Tibial nerve (tissue), 4 donors: Measurements from ENCODE around the gene RHD. TPM values are rescaled to one million over a fixed set of nuclear protein-coding genes. Genes with fewer than 3 reads are reported as not detected.
A peak's percentile ranks its signal among the peaks of the same experiment; 100 is the strongest.
"Not testable (repeated sequence)": the region's sequence is repeated elsewhere in the genome, so short reads cannot be mapped to it uniquely, and the experiment has no call there.

Source experiments
- DNase-seq, 2 donors: peaks; one replicate each; pipeline ENCODE4 v3.0.0-alpha.2; 2019; ENCODE audit warnings: low spot score in 2 of 2
- H3K27ac ChIP-seq, 4 donors: fragments of 200-600 bp; sonication (generic) in 3 of 4; one replicate each; pipeline ENCODE4 v1.5.1; 2017 to 2019; ENCODE audit warnings: mild to moderate bottlenecking in 1 of 4
- H3K27me3 ChIP-seq, 2 donors: fragments of 200-600 bp; sonication (generic) in 1 of 2; one replicate each; pipeline versions ENCODE4 v1.5.1 to v1.6.0; 2017 to 2019
- H3K36me3 ChIP-seq, 3 donors: fragments of 200-600 bp; sonication (generic); one replicate each; pipeline ENCODE4 v1.5.1; 2018 to 2019
- H3K4me1 ChIP-seq, 4 donors: fragments of 200-600 bp; sonication (generic) in 3 of 4; one replicate each; pipeline ENCODE4 v1.5.1; 2017 to 2019
- H3K4me3 ChIP-seq, 4 donors: fragments of 200-600 bp; sonication (generic) in 3 of 4; one replicate each; pipeline ENCODE4 v1.5.1; 2017 to 2019; ENCODE audit warnings: mild to moderate bottlenecking in 1 of 4, moderate library complexity in 1 of 4
- H3K9me3 ChIP-seq, 4 donors: fragments of 200-600 bp; sonication (generic) in 3 of 4; one replicate each; pipeline ENCODE4 v1.5.1; 2017 to 2019
- EP300 ChIP-seq, 2 donors: sonication (generic); formaldehyde crosslinking; IDR thresholded peaks; one replicate each; pipeline ENCODE4 v1.6.1; 2017; ENCODE audit warnings: antibody characterized with exemption in 2 of 2, mild to moderate bottlenecking in 1 of 2
- POLR2A ChIP-seq, 2 donors: fragments of 450-650 bp; IDR thresholded peaks; one replicate each; pipeline ENCODE4 v1.6.1; 2017; ENCODE audit warnings: antibody characterized with exemption in 2 of 2, mild to moderate bottlenecking in 2 of 2, moderate library complexity in 2 of 2
- WGBS, 2 donors: methylation state at CpG; one replicate each; pipeline ENCODE4 v1.1.5; 2018; 5-methylcytosine and 5-hydroxymethylcytosine counted together
- total RNA-seq, 4 donors: library from RNA; depleted of rRNA; stranded (reverse); fragments of >200 nt; gene quantifications; one replicate each; pipeline ENCODE4 v1.1.0, GENCODE V29; 2016
- TF ChIP-seq, protein P1 (sequence below), 5 experiments: fragments of 200-600 bp in 3 of 5; fragments of 450-650 bp in 2 of 5; sonication (generic) in 3 of 5; IDR thresholded peaks; one replicate each; pipeline ENCODE4 v1.5.1; 2016 to 2019; ENCODE audit warnings: antibody characterized with exemption in 5 of 5, mild to moderate bottlenecking in 3 of 5, moderate library complexity in 2 of 5

The RHD gene
- total RNA-seq, 4 donors from 2014 or later = not detected

- Histone ChIP-seq H3K27me3 (no peaks in the 10 kb centered on the region), H3K27ac (no peak overlapping the region), H3K4me1 (no peaks in the 10 kb centered on the region), H3K9me3 (no peaks in the 10 kb centered on the region), H3K36me3 (no peaks in the 10 kb centered on the region), H3K4me3 (no peak overlapping the region)
- DNase-seq = no peak
- no peak for TF ChIP-seq EP300 (IDR thresholded peaks at IDR 0.05)
- TF ChIP-seq, protein P1, sequence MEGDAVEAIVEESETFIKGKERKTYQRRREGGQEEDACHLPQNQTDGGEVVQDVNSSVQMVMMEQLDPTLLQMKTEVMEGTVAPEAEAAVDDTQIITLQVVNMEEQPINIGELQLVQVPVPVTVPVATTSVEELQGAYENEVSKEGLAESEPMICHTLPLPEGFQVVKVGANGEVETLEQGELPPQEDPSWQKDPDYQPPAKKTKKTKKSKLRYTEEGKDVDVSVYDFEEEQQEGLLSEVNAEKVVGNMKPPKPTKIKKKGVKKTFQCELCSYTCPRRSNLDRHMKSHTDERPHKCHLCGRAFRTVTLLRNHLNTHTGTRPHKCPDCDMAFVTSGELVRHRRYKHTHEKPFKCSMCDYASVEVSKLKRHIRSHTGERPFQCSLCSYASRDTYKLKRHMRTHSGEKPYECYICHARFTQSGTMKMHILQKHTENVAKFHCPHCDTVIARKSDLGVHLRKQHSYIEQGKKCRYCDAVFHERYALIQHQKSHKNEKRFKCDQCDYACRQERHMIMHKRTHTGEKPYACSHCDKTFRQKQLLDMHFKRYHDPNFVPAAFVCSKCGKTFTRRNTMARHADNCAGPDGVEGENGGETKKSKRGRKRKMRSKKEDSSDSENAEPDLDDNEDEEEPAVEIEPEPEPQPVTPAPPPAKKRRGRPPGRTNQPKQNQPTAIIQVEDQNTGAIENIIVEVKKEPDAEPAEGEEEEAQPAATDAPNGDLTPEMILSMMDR (IDR thresholded peaks at IDR 0.05) = no peak
- TF ChIP-seq POLR2A (IDR thresholded peaks at IDR 0.05) = no peak
- 87 to 92% methylated on average over 2 of the region's 2 CpGs for WGBS, 2 donors
These were observed 18.4 kb upstream of the RHD start for GRCh38 chr1:25253911-25254310.

GRCh38 chr1:25255706-25256577 lies 16.4 kb upstream of the RHD start:
- H3K27ac ChIP-seq = no peak overlapping the region
- no peaks in the 10 kb centered on the region for H3K9me3 ChIP-seq
- H3K27me3 ChIP-seq = no peaks in the 10 kb centered on the region
- peaks cover 0 to 7% (median 0%) of the 10 kb centered on the region in 3 donors for H3K36me3 ChIP-seq
- H3K4me1 ChIP-seq = no peaks in the 10 kb centered on the region
- DNase-seq = no peak
- 76 to 86% methylated on average over 18 of the region's 18 CpGs for WGBS, 2 donors
- no peak overlapping the region for H3K4me3 ChIP-seq
- TF ChIP-seq EP300 (IDR thresholded peaks at IDR 0.05) (no peak), POLR2A (IDR thresholded peaks at IDR 0.05) (no peak)
- TF ChIP-seq, protein P1 (IDR thresholded peaks at IDR 0.05) = no peak

DNA sequence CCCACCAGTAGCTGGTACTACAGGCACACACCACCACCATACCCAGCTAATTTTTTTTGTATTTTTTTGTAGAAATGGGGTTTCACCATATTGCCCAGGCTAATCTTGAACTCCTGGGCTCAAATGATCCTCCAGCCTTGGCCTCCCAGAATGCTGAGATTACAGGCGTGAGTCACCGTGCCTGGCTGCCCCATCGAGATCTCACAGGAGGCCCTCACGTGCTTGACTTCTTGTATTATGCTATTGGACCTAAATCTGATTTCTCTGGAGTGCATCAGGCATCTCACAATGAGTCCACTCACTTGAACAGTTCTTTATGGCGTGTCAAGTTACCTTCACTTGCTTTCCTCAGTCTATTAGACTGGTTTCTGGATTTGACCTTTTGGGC lies 15.7 kb upstream of the RHD start:
- no peak for DNase-seq
- H3K27ac ChIP-seq = no peak overlapping the region
- peaks cover 0 to 7% (median 0%) of the 10 kb centered on the region in 3 donors for H3K36me3 ChIP-seq
- 91 to 92% methylated on average over 5 of the region's 5 CpGs for WGBS, 2 donors
- H3K9me3 ChIP-seq = no peaks in the 10 kb centered on the region
- no peaks in the 10 kb centered on the region for H3K4me1 ChIP-seq
- H3K4me3 ChIP-seq = no peak overlapping the region
- no peaks in the 10 kb centered on the region for H3K27me3 ChIP-seq
- TF ChIP-seq, protein P1 (IDR thresholded peaks at IDR 0.05) = no peak
- TF ChIP-seq POLR2A (IDR thresholded peaks at IDR 0.05) = no peak
- TF ChIP-seq EP300 (IDR thresholded peaks at IDR 0.05) = no peak

DNA sequence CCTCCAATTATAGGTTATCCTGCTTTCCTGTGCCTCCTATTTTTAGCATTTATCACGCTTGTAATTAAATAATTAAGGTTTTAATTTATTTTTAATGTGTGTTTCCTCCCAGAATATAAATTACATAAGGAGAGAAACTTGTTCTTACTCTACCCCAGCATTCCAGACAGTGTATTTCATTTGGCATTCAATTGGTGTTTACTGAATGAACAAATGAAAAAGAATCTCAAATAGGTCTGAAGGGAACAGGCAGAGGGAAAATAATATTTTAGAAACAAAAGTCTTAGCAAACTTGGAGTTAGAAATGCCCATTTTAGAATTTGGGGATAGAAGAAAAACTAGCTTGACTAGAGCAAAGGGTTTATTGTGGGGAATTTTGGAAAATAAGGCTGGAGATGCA lies 15.1 kb upstream of the RHD start:
- whole genome bisulfite sequencing, 2 donors = 63% methylated on average over 1 of the region's 1 CpG
- TF ChIP-seq EP300 (IDR thresholded peaks at IDR 0.05) (no peak), POLR2A (IDR thresholded peaks at IDR 0.05) (no peak)
- TF ChIP-seq, protein P1 (IDR thresholded peaks at IDR 0.05) = no peak
- H3K36me3 ChIP-seq = peaks cover 0 to 7% (median 0%) of the 10 kb centered on the region in 3 donors
- H3K4me1 ChIP-seq = no peaks in the 10 kb centered on the region
- no peak for DNase-seq
- no peak overlapping the region for H3K27ac ChIP-seq
- no peaks in the 10 kb centered on the region for H3K9me3 ChIP-seq
- H3K27me3 ChIP-seq = no peaks in the 10 kb centered on the region
- no peak overlapping the region for H3K4me3 ChIP-seq

DNA sequence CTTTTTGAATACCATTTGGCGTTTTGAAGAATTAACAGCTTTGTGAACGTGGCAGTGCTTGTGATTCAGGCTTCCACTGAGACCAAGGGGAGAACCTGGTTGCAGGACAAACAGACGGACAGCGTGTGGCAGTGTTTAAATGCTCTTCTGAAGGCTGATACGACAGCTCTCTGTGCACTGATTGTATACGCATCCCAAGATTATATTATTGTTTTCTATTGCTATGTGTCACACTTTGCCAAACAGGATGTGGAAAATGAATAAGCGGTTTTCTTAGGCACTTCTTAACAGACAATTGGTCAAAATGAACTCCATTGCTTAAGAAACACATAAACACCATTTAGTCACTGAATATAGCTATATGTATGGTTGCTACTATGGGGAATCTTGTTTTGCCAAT lies 12.5 kb upstream of the RHD start:
- H3K4me1 ChIP-seq, H3K27me3 ChIP-seq, H3K4me3 ChIP-seq, H3K27ac ChIP-seq, DNase-seq, H3K9me3 ChIP-seq: not testable (repeated sequence)
- WGBS, 2 donors = 58% methylated on average over 7 of the region's 7 CpGs
- H3K36me3 ChIP-seq = peaks cover 0 to 12% (median 0%) of the 10 kb centered on the region in 3 donors

DNA sequence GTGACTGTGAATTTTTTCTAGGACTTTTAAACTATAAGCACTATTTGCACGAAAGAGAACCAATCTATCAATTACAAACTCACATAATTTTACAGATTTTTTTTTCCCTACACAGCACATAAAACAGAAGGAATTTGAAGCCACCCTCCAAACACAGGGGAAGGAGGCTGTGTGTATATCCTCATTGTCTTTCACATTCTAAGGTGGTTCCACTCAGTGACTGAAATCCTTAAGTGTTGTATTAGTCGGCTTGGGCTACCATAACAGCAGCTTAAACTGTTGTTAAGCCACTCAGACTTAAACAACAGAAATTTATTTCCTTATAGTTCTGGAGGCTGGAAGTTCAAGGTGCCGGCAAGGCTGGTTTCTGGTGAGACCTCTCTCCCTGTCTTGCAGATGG lies 12.0 kb upstream of the RHD start:
- not testable (repeated sequence) for H3K27me3 ChIP-seq, H3K4me1 ChIP-seq, H3K9me3 ChIP-seq, H3K4me3 ChIP-seq, H3K27ac ChIP-seq, DNase-seq
- peaks cover 0 to 12% (median 0%) of the 10 kb centered on the region in 3 donors for H3K36me3 ChIP-seq
- 86 to 89% methylated on average over 3 of the region's 3 CpGs for WGBS, 2 donors

GRCh38 chr1:25266554-25267287 lies 5.6 kb upstream of the RHD start:
- H3K9me3 ChIP-seq, H3K4me1 ChIP-seq, DNase-seq, H3K36me3 ChIP-seq, H3K27me3 ChIP-seq: not testable (repeated sequence)
- Histone ChIP-seq H3K27ac (peak overlapping the region in 1 of 4 donors; percentile 91), H3K4me3 (peak overlapping the region; percentile 16 to 64 (median 45))
- 1 to 2% methylated on average over 6 to 12 of the region's 45 CpGs for WGBS, 2 donors
